ENCODE results near the gene DMBT1. TPM values are rescaled to one million over a fixed set of nuclear protein-coding genes. Genes with fewer than 3 reads are reported as not detected.

The DMBT1 gene
- total and polyA plus RNA-seq, 10 of the 15 experiments (the other 5 are each of a cell fraction or from before 2014, with no cell fraction given) = under 0.01 to 0.13 (median 0.03) TPM; not detected in 5

DNA sequence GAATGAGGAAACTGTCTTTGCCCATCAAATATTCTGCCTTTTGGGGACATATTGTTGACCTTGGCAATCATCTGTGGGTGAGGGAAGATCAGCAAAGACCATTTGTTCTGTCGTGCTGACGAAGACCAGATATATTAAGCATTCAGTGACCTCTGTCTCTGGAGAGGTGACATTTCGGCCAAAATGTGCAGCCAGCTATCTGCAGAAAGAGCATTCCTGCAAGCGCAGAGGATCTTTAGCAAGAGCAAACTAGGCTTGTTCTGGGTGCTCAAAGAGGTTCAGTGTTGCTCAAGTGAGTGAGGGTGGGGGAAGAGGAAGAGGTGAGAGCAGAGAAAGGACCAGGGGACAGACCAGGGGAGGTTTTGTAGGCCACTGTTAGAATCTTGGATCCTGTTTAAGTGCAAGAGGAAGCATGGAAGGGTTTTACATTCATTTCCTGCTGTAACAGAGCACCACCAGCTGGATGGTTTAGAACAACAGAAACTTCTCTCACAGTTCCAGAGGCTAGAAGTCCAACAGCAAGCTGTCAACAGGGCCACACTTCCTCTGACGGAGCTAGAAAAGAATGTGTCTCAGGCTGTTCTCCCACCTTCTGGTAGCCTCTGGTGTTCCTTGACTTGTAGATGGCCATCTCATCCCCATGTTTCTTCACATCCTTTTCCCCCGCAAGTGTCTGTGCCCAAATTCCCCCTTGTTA is 127.9 kb downstream of the DMBT1 start:
- FAIRE-seq (no peak), ATAC-seq (no peak), DNase-seq (ENCODE audit: low read depth, low spot score) (no peak)
- Histone ChIP-seq H3K4me3 (no peak overlapping the region), H3K9ac (ENCODE audit: control insufficient read depth, insufficient read depth, low read length) (no peak overlapping the region), H2AFZ (ENCODE audit: control insufficient read depth, low read depth, low read length) (no peak overlapping the region), H3K4me2 (ENCODE audit: control insufficient read depth, insufficient read depth) (no peak overlapping the region), H4K20me1 (ENCODE audit: control insufficient read depth, insufficient read depth) (no peaks in the 10 kb centered on the region), H3K27ac (ENCODE audit: control insufficient read depth, insufficient read depth) (no peak overlapping the region), H3K36me3 (ENCODE audit: control insufficient read depth in 2 of 2, insufficient read depth in 2 of 2, low read length in 1 of 2) (no peaks in the 10 kb centered on the region), H3K9me3 (replicated peaks; ENCODE audit: control insufficient read depth, insufficient read depth, low read length) (no peaks in the 10 kb centered on the region), H3K27me3 (replicated peaks in 1 of 2; ENCODE audit: control insufficient read depth in 2 of 2, insufficient read depth in 2 of 2, low read length in 1 of 2) (no peaks in the 10 kb centered on the region), H3K4me1 (ENCODE audit: control insufficient read depth, insufficient read depth, low read length) (no peaks in the 10 kb centered on the region), H3K79me2 (ENCODE audit: control insufficient read depth, insufficient read depth, low read length) (no peaks in the 10 kb centered on the region)
- in situ Hi-C loops (cut with MboI) = no loop called here
- POLR2A ChIA-PET = no interaction called here
- WGBS (ENCODE audit: insufficient coverage, insufficient replicate concordance, low lambda C conversion rate, missing lambda C conversion rate) = 35% methylated on average over 6 of the region's 6 CpGs
- CTCF ChIA-PET = interaction anchor here (0.6 to 1.6 kb wide), 2 partner anchors 39 to 40 kb away, joined by 3 to 4 read pairs; no protein-coding TSS in a partner anchor
- RAD21 ChIA-PET (ENCODE audit: unreplicated experiment) = no interaction called here
- SMC1A ChIA-PET (ENCODE audit: uncharacterized antibody, unreplicated experiment) = no interaction called here
- intact Hi-C loops (cut with micrococcal nuclease; ENCODE audit: unreplicated experiment) = no loop called here
- no TSS peak for BruUV-seq (replicated peaks)
- TF ChIP-seq NFXL1 (IDR thresholded peaks at IDR 0.05; ENCODE audit: borderline replicate concordance) (no peak), TAF1 (IDR thresholded peaks at IDR 0.05; ENCODE audit: borderline replicate concordance, low read depth, low read length) (no peak), CBFB (IDR thresholded peaks at IDR 0.05; ENCODE audit: low read depth) (no peak), NR2C1 (IDR thresholded peaks at IDR 0.05) (no peak), SMARCA5 (IDR thresholded peaks at IDR 0.05) (no peak), RB1 (IDR thresholded peaks at IDR 0.05; ENCODE audit: borderline replicate concordance) (no peak), EGR1 (IDR thresholded peaks at IDR 0.05; ENCODE audit: borderline replicate concordance in 1 of 2, low read depth in 2 of 2, low read length in 2 of 2) (no peak)
- TF ChIP-seq, protein P1, sequence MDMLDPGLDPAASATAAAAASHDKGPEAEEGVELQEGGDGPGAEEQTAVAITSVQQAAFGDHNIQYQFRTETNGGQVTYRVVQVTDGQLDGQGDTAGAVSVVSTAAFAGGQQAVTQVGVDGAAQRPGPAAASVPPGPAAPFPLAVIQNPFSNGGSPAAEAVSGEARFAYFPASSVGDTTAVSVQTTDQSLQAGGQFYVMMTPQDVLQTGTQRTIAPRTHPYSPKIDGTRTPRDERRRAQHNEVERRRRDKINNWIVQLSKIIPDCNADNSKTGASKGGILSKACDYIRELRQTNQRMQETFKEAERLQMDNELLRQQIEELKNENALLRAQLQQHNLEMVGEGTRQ (IDR thresholded peaks at IDR 0.05; ENCODE audit: borderline replicate concordance, low read depth, low read length) = no peak
- TF ChIP-seq, protein P2, sequence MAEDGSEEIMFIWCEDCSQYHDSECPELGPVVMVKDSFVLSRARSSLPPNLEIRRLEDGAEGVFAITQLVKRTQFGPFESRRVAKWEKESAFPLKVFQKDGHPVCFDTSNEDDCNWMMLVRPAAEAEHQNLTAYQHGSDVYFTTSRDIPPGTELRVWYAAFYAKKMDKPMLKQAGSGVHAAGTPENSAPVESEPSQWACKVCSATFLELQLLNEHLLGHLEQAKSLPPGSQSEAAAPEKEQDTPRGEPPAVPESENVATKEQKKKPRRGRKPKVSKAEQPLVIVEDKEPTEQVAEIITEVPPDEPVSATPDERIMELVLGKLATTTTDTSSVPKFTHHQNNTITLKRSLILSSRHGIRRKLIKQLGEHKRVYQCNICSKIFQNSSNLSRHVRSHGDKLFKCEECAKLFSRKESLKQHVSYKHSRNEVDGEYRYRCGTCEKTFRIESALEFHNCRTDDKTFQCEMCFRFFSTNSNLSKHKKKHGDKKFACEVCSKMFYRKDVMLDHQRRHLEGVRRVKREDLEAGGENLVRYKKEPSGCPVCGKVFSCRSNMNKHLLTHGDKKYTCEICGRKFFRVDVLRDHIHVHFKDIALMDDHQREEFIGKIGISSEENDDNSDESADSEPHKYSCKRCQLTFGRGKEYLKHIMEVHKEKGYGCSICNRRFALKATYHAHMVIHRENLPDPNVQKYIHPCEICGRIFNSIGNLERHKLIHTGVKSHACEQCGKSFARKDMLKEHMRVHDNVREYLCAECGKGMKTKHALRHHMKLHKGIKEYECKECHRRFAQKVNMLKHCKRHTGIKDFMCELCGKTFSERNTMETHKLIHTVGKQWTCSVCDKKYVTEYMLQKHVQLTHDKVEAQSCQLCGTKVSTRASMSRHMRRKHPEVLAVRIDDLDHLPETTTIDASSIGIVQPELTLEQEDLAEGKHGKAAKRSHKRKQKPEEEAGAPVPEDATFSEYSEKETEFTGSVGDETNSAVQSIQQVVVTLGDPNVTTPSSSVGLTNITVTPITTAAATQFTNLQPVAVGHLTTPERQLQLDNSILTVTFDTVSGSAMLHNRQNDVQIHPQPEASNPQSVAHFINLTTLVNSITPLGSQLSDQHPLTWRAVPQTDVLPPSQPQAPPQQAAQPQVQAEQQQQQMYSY (CRISPR knock-in tag; IDR thresholded peaks at IDR 0.05) = no peak
- TF ChIP-seq, protein P3, sequence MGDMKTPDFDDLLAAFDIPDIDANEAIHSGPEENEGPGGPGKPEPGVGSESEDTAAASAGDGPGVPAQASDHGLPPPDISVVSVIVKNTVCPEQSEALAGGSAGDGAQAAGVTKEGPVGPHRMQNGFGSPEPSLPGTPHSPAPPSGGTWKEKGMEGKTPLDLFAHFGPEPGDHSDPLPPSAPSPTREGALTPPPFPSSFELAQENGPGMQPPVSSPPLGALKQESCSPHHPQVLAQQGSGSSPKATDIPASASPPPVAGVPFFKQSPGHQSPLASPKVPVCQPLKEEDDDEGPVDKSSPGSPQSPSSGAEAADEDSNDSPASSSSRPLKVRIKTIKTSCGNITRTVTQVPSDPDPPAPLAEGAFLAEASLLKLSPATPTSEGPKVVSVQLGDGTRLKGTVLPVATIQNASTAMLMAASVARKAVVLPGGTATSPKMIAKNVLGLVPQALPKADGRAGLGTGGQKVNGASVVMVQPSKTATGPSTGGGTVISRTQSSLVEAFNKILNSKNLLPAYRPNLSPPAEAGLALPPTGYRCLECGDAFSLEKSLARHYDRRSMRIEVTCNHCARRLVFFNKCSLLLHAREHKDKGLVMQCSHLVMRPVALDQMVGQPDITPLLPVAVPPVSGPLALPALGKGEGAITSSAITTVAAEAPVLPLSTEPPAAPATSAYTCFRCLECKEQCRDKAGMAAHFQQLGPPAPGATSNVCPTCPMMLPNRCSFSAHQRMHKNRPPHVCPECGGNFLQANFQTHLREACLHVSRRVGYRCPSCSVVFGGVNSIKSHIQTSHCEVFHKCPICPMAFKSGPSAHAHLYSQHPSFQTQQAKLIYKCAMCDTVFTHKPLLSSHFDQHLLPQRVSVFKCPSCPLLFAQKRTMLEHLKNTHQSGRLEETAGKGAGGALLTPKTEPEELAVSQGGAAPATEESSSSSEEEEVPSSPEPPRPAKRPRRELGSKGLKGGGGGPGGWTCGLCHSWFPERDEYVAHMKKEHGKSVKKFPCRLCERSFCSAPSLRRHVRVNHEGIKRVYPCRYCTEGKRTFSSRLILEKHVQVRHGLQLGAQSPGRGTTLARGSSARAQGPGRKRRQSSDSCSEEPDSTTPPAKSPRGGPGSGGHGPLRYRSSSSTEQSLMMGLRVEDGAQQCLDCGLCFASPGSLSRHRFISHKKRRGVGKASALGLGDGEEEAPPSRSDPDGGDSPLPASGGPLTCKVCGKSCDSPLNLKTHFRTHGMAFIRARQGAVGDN (IDR thresholded peaks at IDR 0.05) = no peak
- TF ChIP-seq, protein P4, sequence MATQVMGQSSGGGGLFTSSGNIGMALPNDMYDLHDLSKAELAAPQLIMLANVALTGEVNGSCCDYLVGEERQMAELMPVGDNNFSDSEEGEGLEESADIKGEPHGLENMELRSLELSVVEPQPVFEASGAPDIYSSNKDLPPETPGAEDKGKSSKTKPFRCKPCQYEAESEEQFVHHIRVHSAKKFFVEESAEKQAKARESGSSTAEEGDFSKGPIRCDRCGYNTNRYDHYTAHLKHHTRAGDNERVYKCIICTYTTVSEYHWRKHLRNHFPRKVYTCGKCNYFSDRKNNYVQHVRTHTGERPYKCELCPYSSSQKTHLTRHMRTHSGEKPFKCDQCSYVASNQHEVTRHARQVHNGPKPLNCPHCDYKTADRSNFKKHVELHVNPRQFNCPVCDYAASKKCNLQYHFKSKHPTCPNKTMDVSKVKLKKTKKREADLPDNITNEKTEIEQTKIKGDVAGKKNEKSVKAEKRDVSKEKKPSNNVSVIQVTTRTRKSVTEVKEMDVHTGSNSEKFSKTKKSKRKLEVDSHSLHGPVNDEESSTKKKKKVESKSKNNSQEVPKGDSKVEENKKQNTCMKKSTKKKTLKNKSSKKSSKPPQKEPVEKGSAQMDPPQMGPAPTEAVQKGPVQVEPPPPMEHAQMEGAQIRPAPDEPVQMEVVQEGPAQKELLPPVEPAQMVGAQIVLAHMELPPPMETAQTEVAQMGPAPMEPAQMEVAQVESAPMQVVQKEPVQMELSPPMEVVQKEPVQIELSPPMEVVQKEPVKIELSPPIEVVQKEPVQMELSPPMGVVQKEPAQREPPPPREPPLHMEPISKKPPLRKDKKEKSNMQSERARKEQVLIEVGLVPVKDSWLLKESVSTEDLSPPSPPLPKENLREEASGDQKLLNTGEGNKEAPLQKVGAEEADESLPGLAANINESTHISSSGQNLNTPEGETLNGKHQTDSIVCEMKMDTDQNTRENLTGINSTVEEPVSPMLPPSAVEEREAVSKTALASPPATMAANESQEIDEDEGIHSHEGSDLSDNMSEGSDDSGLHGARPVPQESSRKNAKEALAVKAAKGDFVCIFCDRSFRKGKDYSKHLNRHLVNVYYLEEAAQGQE (IDR thresholded peaks at IDR 0.05; ENCODE audit: low read depth, low read length) = no peak

Measured in GM12878 (cell line).